ENCODE data around the gene COL21A1. TPM values are rescaled to one million over a fixed set of nuclear protein-coding genes. Genes with fewer than 3 reads are reported as not detected.

COL21A1 gene
- total RNA-seq, 6 experiments from 2014 or later = not detected

GRCh38 chr6:56050530-56051201 lies 196.7 kb downstream of the COL21A1 start:
- DNase-seq = no peak
- H3K4me3 Mint-ChIP-seq = no peak overlapping the region
- H3K4me1 Mint-ChIP-seq (ENCODE audit: low read depth) = no peaks in the 10 kb centered on the region
- H3K27ac Mint-ChIP-seq = no peak overlapping the region
- no peaks in the 10 kb centered on the region for H3K36me3 Mint-ChIP-seq (ENCODE audit: low read depth)
- no peaks in the 10 kb centered on the region for H3K9me3 Mint-ChIP-seq
- TF ChIP-seq CTCF (IDR thresholded peaks at IDR 0.05) = no peak
- no peaks in the 10 kb centered on the region; the same call in none of the 2 replicates for H3K27me3 Mint-ChIP-seq (ENCODE audit: insufficient read depth)

GRCh38 chr6:56048601-56049000 lies 198.8 kb downstream of the COL21A1 start:
- DNase-seq = no peak
- no peaks in the 10 kb centered on the region for H3K4me1 Mint-ChIP-seq (ENCODE audit: low read depth)
- no peak overlapping the region for H3K27ac Mint-ChIP-seq
- H3K9me3 Mint-ChIP-seq = no peaks in the 10 kb centered on the region
- H3K27me3 Mint-ChIP-seq (ENCODE audit: insufficient read depth) = peaks cover 1% of the 10 kb centered on the region; the same call in 1 of the 2 replicates
- no peaks in the 10 kb centered on the region for H3K36me3 Mint-ChIP-seq (ENCODE audit: low read depth)
- no peak for TF ChIP-seq CTCF (IDR thresholded peaks at IDR 0.05)
- no peak overlapping the region for H3K4me3 Mint-ChIP-seq

- no peaks in the 10 kb centered on the region for H3K4me1 Mint-ChIP-seq (ENCODE audit: low read depth)
- no peak overlapping the region for H3K27ac Mint-ChIP-seq
- H3K27me3 Mint-ChIP-seq (ENCODE audit: insufficient read depth) = peaks cover 1% of the 10 kb centered on the region; the same call in 1 of the 2 replicates
- H3K9me3 Mint-ChIP-seq = no peaks in the 10 kb centered on the region
- TF ChIP-seq CTCF (IDR thresholded peaks at IDR 0.05) = no peak
- no peak for DNase-seq
- H3K36me3 Mint-ChIP-seq (ENCODE audit: low read depth) = no peaks in the 10 kb centered on the region
- H3K4me3 Mint-ChIP-seq = no peak overlapping the region
These were observed 199.3 kb downstream of the COL21A1 start for GRCh38 chr6:56047931-56048540.

GRCh38 chr6:56046576-56046975 lies 200.8 kb downstream of the COL21A1 start:
- Mint-ChIP-seq H3K4me1 (ENCODE audit: low read depth) (no peaks in the 10 kb centered on the region), H3K9me3 (no peaks in the 10 kb centered on the region), H3K27ac (no peak overlapping the region), H3K27me3 (ENCODE audit: insufficient read depth) (peaks cover 1% of the 10 kb centered on the region; the same call in 1 of the 2 replicates), H3K4me3 (no peak overlapping the region), H3K36me3 (ENCODE audit: low read depth) (no peaks in the 10 kb centered on the region)
- TF ChIP-seq CTCF (IDR thresholded peaks at IDR 0.05) = no peak
- peak; percentile 59 for DNase-seq

DNA sequence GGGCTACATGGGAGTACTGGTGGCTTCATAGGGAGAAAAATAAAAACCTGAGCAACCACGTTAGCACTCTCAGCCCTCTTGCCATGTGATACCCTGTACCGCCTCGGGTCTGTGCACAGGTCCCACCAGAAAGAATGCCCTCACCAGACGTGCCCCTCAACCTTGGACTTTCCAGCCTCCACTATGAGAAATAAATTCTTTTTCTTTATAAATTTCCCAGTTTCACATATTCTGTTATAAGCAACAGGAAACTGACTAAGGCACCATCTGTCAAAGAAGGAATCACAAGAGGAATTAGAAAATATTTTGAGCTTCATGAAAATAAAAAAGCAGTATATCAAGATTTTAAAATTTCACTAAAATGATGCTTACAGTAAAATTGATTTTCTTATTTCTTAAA lies 203.6 kb downstream of the COL21A1 start:
- Mint-ChIP-seq H3K4me3 (no peak overlapping the region), H3K27me3 (ENCODE audit: insufficient read depth) (peaks cover 1% of the 10 kb centered on the region; the same call in 1 of the 2 replicates), H3K36me3 (ENCODE audit: low read depth) (no peaks in the 10 kb centered on the region), H3K4me1 (ENCODE audit: low read depth) (peaks cover 12% of the 10 kb centered on the region; the same call in 1 of the 2 replicates), H3K27ac (no peak overlapping the region), H3K9me3 (no peaks in the 10 kb centered on the region)
- TF ChIP-seq CTCF (IDR thresholded peaks at IDR 0.05) = no peak
- no peak for DNase-seq
